Measurements from ENCODE around the gene EIF3A.

The EIF3A gene, protein sequence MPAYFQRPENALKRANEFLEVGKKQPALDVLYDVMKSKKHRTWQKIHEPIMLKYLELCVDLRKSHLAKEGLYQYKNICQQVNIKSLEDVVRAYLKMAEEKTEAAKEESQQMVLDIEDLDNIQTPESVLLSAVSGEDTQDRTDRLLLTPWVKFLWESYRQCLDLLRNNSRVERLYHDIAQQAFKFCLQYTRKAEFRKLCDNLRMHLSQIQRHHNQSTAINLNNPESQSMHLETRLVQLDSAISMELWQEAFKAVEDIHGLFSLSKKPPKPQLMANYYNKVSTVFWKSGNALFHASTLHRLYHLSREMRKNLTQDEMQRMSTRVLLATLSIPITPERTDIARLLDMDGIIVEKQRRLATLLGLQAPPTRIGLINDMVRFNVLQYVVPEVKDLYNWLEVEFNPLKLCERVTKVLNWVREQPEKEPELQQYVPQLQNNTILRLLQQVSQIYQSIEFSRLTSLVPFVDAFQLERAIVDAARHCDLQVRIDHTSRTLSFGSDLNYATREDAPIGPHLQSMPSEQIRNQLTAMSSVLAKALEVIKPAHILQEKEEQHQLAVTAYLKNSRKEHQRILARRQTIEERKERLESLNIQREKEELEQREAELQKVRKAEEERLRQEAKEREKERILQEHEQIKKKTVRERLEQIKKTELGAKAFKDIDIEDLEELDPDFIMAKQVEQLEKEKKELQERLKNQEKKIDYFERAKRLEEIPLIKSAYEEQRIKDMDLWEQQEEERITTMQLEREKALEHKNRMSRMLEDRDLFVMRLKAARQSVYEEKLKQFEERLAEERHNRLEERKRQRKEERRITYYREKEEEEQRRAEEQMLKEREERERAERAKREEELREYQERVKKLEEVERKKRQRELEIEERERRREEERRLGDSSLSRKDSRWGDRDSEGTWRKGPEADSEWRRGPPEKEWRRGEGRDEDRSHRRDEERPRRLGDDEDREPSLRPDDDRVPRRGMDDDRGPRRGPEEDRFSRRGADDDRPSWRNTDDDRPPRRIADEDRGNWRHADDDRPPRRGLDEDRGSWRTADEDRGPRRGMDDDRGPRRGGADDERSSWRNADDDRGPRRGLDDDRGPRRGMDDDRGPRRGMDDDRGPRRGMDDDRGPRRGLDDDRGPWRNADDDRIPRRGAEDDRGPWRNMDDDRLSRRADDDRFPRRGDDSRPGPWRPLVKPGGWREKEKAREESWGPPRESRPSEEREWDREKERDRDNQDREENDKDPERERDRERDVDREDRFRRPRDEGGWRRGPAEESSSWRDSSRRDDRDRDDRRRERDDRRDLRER (N-terminal part only)
- 415 to 769 (median 673) reads per million in 9 experiments for total RNA-seq

GRCh38 chr10:119080521-119081259 is at the start of gene EIF3A:
TSS of gene EIF3A (minus strand) at chr10:119080817. CDS start at chr10:119080676, 141 bp downstream.
- peak; percentile 83 for ATAC-seq (replicated peaks)
- DNase-seq, result peak; percentile 89 to 92 (median 92)
- Mint-ChIP-seq H3K36me3 (ENCODE audit: insufficient read depth) (peaks cover 26% of the 10 kb centered on the region), H3K4me3 (peak within 1 kb of the TSS; percentile 90 to 100), H3K4me1 (ENCODE audit: low read depth in 2 of 2) (peaks cover 31 to 38% of the 10 kb centered on the region in 2 donors), H3K27ac (peak within 1 kb of the TSS; percentile 97 to 99), H3K27me3 (no peaks in the 10 kb centered on the region), H3K9me3 (no peaks in the 10 kb centered on the region)

DNA sequence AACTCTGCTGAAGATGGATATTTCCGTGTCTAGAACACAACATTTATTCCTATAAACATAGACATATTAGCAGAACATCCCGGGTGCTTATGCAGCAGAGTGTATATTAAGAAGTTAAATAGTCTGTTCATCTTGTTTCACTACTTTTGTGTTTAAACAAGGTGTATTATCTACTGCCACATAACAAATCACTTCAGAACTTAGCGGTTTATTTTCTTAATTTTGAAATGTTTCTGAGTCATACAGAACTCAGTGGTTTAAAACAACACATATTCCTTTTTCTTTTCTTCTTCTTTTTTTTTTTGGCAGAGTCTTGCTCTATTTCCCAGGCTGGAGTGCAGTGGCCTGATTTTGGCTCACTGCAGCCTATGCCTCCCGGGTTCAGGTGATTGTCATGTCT is 49.1 kb upstream of the EIF3A start:
- no peak for DNase-seq

DNA sequence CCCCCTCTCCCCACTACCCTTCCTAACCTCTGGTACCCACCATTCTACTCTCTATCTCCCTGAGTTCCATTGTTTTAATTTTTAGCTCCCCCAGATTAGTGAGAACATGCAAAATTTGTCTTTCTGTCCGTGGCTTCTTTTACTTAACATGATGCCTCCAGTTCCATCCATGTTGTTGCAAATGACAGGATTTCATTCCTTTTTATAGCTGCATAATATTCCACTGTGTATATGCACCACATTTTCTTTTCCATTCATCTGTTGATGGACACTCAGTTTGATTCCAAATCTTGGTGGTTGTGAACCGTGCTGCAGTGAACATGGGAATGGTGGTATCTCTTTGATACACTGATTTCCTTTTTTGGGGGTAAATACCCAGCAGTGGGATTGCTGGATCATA is 45.3 kb upstream of the EIF3A start:
- Mint-ChIP-seq H3K27ac (no peak overlapping the region), H3K27me3 (no peaks in the 10 kb centered on the region), H3K4me3 (no peak overlapping the region), H3K36me3 (ENCODE audit: insufficient read depth) (peaks cover 73% of the 10 kb centered on the region), H3K9me3 (no peaks in the 10 kb centered on the region), H3K4me1 (ENCODE audit: low read depth in 2 of 2) (peaks cover 7 to 8% of the 10 kb centered on the region in 2 donors)
- ATAC-seq (replicated peaks) (no peak), DNase-seq (no peak)

More for the DNA sequence above, 49.1 kb upstream of the EIF3A start:
- Mint-ChIP-seq H3K27me3 (no peaks in the 10 kb centered on the region), H3K36me3 (ENCODE audit: insufficient read depth) (peaks cover 51% of the 10 kb centered on the region), H3K9me3 (no peaks in the 10 kb centered on the region), H3K4me1 (ENCODE audit: low read depth in 2 of 2) (peaks cover 19 to 22% of the 10 kb centered on the region in 2 donors), H3K27ac (no peak overlapping the region), H3K4me3 (no peak overlapping the region)
- ATAC-seq (replicated peaks), result no peak

DNA sequence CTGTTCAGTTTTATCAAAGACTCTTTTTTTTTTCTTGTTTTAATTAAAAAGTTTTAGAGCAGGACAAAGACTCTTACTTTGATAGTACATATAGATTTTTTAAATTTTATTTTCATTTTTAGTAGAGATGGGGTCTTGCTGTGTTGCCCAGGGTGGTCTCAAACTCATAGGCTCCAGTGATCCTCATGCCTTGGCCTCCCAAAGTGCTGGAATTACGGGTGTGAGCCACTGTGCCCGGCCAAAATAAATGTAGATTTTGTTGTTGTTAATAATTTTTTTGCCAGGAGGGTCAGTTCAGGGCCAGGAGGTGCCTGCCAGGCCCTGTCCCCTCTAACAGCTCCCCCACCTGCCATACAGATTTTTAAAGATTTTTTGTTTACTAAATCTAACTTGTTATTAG is 40.3 kb upstream of the EIF3A start:
- DNase-seq (no peak), ATAC-seq (replicated peaks) (no peak)
- Mint-ChIP-seq H3K4me1 (ENCODE audit: low read depth in 2 of 2) (peaks cover 0 to 6% of the 10 kb centered on the region in 2 donors), H3K36me3 (ENCODE audit: insufficient read depth) (peaks cover 84% of the 10 kb centered on the region), H3K4me3 (no peak overlapping the region), H3K27ac (peak overlapping the region in 1 of 2 donors; percentile 81), H3K9me3 (no peaks in the 10 kb centered on the region), H3K27me3 (no peaks in the 10 kb centered on the region)

GRCh38 chr10:119120413-119120867 is 39.8 kb upstream of the EIF3A start:
- H3K27ac Mint-ChIP-seq, result peak overlapping the region in 1 of 2 donors; percentile 81
- ATAC-seq (replicated peaks), result peak; percentile 98

GRCh38 chr10:119119400-119119799 is 38.8 kb upstream of the EIF3A start:
- DNase-seq, result no peak
- Mint-ChIP-seq H3K27me3 (no peaks in the 10 kb centered on the region), H3K4me3 (no peak overlapping the region), H3K27ac (no peak overlapping the region), H3K36me3 (ENCODE audit: insufficient read depth) (peaks cover 82% of the 10 kb centered on the region), H3K9me3 (no peaks in the 10 kb centered on the region), H3K4me1 (ENCODE audit: low read depth in 2 of 2) (peaks cover under 1 to 6% of the 10 kb centered on the region in 2 donors)
- no peak for ATAC-seq (replicated peaks)

More at GRCh38 chr10:119120413-119120867, 39.8 kb upstream of the EIF3A start:
- DNase-seq, result peak; percentile 15 to 31 (median 17)
- H3K9me3 Mint-ChIP-seq, result no peaks in the 10 kb centered on the region
- H3K27me3 Mint-ChIP-seq, result no peaks in the 10 kb centered on the region
- H3K4me1 Mint-ChIP-seq (ENCODE audit: low read depth in 2 of 2), result peaks cover 0 to 6% of the 10 kb centered on the region in 2 donors
- peak overlapping the region in 1 of 2 donors; percentile 22 for H3K4me3 Mint-ChIP-seq
- peaks cover 84% of the 10 kb centered on the region for H3K36me3 Mint-ChIP-seq (ENCODE audit: insufficient read depth)

- no peak overlapping the region for H3K4me3 Mint-ChIP-seq
- H3K27me3 Mint-ChIP-seq, result no peaks in the 10 kb centered on the region
- H3K27ac Mint-ChIP-seq, result no peak overlapping the region
- H3K9me3 Mint-ChIP-seq, result no peaks in the 10 kb centered on the region
- peaks cover 3 to 9% of the 10 kb centered on the region in 2 donors for H3K4me1 Mint-ChIP-seq (ENCODE audit: low read depth in 2 of 2)
- no peak for ATAC-seq (replicated peaks)
- H3K36me3 Mint-ChIP-seq (ENCODE audit: insufficient read depth), result peaks cover 81% of the 10 kb centered on the region
- no peak for DNase-seq
Measured at GRCh38 chr10:119118231-119118630, 37.6 kb upstream of the EIF3A start.

GRCh38 chr10:119116326-119116951 is 35.8 kb upstream of the EIF3A start:
- Mint-ChIP-seq H3K27ac (no peak overlapping the region), H3K9me3 (no peaks in the 10 kb centered on the region), H3K36me3 (ENCODE audit: insufficient read depth) (peaks cover 79% of the 10 kb centered on the region), H3K27me3 (no peaks in the 10 kb centered on the region), H3K4me1 (ENCODE audit: low read depth in 2 of 2) (peaks cover 3 to 9% of the 10 kb centered on the region in 2 donors), H3K4me3 (no peak overlapping the region)
- ATAC-seq (replicated peaks), result no peak
- DNase-seq, result no peak

- Mint-ChIP-seq H3K27me3 (no peaks in the 10 kb centered on the region), H3K27ac (no peak overlapping the region)
Measured at GRCh38 chr10:119115926-119116325, 35.3 kb upstream of the EIF3A start.

DNA sequence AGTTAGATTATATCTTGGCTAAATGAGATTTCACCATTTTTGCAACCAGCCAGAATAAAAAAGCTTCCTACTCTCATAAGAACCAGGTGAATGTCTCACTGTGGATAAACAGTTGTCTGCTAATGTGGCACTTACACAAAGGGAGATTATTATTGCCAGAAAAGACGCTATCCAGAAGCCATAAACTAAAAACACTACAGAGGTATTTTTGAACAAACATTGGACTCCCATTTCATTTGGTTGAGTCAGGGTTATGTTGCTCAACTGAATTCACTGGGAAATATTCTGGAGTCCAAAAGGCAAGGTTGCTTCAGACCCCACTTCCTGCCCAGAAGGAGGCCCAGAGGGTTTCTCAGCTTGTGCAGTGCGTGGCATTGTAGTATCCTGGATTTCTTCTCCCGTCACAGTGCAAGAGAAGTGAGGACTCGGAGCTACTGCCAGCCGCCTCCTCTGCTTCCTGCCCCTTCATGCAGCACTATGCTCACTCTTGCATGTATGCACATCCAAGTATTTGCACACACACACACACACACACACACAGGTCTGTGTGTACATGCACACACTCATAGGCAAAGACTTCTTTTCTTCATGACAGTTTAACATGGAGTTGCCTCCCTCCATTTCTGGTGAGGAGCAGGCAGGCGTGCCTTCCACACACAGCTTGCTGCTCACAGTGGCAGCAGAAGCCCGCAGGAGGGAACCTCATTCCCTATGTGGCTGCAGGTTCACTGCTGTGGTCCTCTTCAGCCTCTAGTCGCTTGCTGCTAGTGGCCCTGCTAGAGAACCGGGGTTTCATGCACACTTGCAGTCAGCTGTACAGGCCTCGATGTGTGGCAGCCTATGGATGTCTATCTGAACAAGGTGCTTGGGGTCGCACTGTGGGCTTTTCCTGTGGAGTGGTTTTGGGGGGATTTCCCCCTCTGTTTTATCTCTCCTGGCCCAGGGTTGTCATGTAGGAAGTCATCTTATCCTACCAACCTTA is 33.4 kb upstream of the EIF3A start:
- no peaks in the 10 kb centered on the region for H3K27me3 Mint-ChIP-seq
- peaks cover 79% of the 10 kb centered on the region for H3K36me3 Mint-ChIP-seq (ENCODE audit: insufficient read depth)
- DNase-seq, result no peak
- H3K27ac Mint-ChIP-seq, result no peak overlapping the region
- H3K9me3 Mint-ChIP-seq, result no peaks in the 10 kb centered on the region
- H3K4me3 Mint-ChIP-seq, result no peak overlapping the region
- ATAC-seq (replicated peaks), result no peak
- H3K4me1 Mint-ChIP-seq (ENCODE audit: low read depth in 2 of 2), result peaks cover 3% of the 10 kb centered on the region in 2 donors

More at GRCh38 chr10:119115926-119116325, 35.3 kb upstream of the EIF3A start:
- ATAC-seq (replicated peaks), result no peak
- H3K36me3 Mint-ChIP-seq (ENCODE audit: insufficient read depth), result peaks cover 77% of the 10 kb centered on the region
- no peaks in the 10 kb centered on the region for H3K9me3 Mint-ChIP-seq
- DNase-seq, result no peak
- no peak overlapping the region for H3K4me3 Mint-ChIP-seq
- H3K4me1 Mint-ChIP-seq (ENCODE audit: low read depth in 2 of 2), result peaks cover 3 to 9% of the 10 kb centered on the region in 2 donors

DNA sequence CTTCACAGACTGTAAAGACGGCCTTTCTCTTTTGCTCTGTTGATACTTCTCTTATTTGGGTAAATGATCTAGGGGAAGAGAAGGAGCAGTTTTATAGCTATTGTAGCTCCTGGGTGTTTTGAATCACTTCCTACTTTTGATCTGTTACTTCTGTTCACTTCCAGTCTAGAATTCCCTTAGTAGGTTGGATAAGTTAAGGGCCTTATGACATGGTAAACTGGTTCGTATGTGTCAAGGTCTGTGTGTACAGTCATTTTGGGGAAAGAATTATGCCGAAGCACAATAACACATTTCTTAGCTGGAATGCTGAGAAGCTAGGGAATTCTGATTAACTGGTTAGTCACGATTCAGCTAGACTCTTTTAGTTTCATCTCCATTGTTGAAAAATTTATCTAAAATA is 31.4 kb upstream of the EIF3A start:
- no peak overlapping the region for H3K4me3 Mint-ChIP-seq
- H3K4me1 Mint-ChIP-seq (ENCODE audit: low read depth in 2 of 2), result peaks cover 3% of the 10 kb centered on the region in 2 donors
- H3K27me3 Mint-ChIP-seq, result no peaks in the 10 kb centered on the region
- ATAC-seq (replicated peaks) (no peak), DNase-seq (no peak)
- H3K27ac Mint-ChIP-seq, result no peak overlapping the region
- H3K9me3 Mint-ChIP-seq, result no peaks in the 10 kb centered on the region
- H3K36me3 Mint-ChIP-seq (ENCODE audit: insufficient read depth), result peaks cover 80% of the 10 kb centered on the region
